ENCODE measurements around the gene TMEM231. TPM values are rescaled to one million over a fixed set of nuclear protein-coding genes. Genes with fewer than 3 reads are reported as not detected.

TMEM231 gene
- total and polyA plus RNA-seq, 9 of the 15 experiments (the other 6 are each of a cell fraction or from before 2014, with no cell fraction given), result 1.6 to 27.6 (median 9.1) TPM

GRCh38 chr16:75579281-75579834 lies 23.3 kb upstream of the TMEM231 start:
- H3K27me3 ChIP-seq (ENCODE audit: control insufficient read depth in 2 of 2, insufficient read depth in 2 of 2, low read length in 2 of 2), result no peaks in the 10 kb centered on the region
- H3K4me2 ChIP-seq (ENCODE audit: insufficient read depth, low read length), result no peak overlapping the region
- H3K4me1 ChIP-seq (replicated peaks in 1 of 2; ENCODE audit: control insufficient read depth in 2 of 2, insufficient read depth in 2 of 2, low read length in 2 of 2), result peaks cover 7 to 13% of the 10 kb centered on the region in 2 experiments; a peak in 3 of 5 replicates
- intact Hi-C loops (cut with micrococcal nuclease), result no loop called here
- POLR2A ChIA-PET, result interaction anchor here (0.6 to 1.9 kb wide), 3 partner anchors 12 to 128 kb away, joined by 3 to 5 read pairs (median 4); no protein-coding TSS in a partner anchor
- 80% methylated on average over 7 of the region's 7 CpGs for WGBS (ENCODE audit: insufficient coverage, low coverage, missing lambda C conversion rate)
- in situ Hi-C loops (cut with MboI), result no loop called here
- DNase-seq (ENCODE audit: extremely low read depth in 1 of 4, low spot score in 3 of 4) (no peak), ATAC-seq (no peak), FAIRE-seq (no peak)
- TF ChIP-seq NFYB (IDR thresholded peaks at IDR 0.05; ENCODE audit: extremely low read depth, insufficient read length) (no peak), RFX1 (IDR thresholded peaks at IDR 0.05) (peak; percentile 43; the same call in 1 of the 2 replicates), ZNF766 (CRISPR knock-in tag; conservative IDR thresholded peaks at IDR 0.05) (no peak), CBFA2T3 (IDR thresholded peaks at IDR 0.05) (no peak), ZNF224 (CRISPR knock-in tag; IDR thresholded peaks at IDR 0.05) (no peak), NEUROD1 (IDR thresholded peaks at IDR 0.05; ENCODE audit: borderline replicate concordance, low read depth, low read length, partially characterized antibody) (no peak), HIVEP1 (CRISPR knock-in tag; IDR thresholded peaks at IDR 0.05) (no peak)
- BruUV-seq (replicated peaks), result no TSS peak
- no peaks in the 10 kb centered on the region for H3K79me2 ChIP-seq (ENCODE audit: control insufficient read depth, insufficient read depth, low read length)
- no peak overlapping the region for H3K9ac ChIP-seq (ENCODE audit: insufficient read depth in 1 of 2, low read depth in 2 of 2, low read length in 2 of 2)
- H3K4me3 ChIP-seq, result no peak overlapping the region
- no peak overlapping the region for H3K27ac ChIP-seq (ENCODE audit: extremely low read depth, low read depth, low read length)
- no peaks in the 10 kb centered on the region for H3K9me3 ChIP-seq (replicated peaks; ENCODE audit: control insufficient read depth, insufficient read depth, low read depth, low read length)
- H4K20me1 ChIP-seq (replicated peaks; ENCODE audit: control insufficient read depth, insufficient read depth, low read length), result peaks cover 5% of the 10 kb centered on the region; the same call in 1 of the 2 replicates
- H2AFZ ChIP-seq (ENCODE audit: low read depth, low read length), result no peak overlapping the region
- no peaks in the 10 kb centered on the region for H3K9me1 ChIP-seq (ENCODE audit: control insufficient read depth, insufficient read depth, low read length)
- peaks cover 44% of the 10 kb centered on the region; the same call in 2 of the 3 replicates for H3K36me3 ChIP-seq (ENCODE audit: control insufficient read depth, insufficient read depth, low read length)
- CTCF ChIA-PET (ENCODE audit: low intra/inter-chr PET ratio), result no interaction called here
